ENCODE measurements around the gene SLC38A9.
A peak's percentile ranks its signal among the peaks of the same experiment; 100 is the strongest.
"Not testable (repeated sequence)": the region's sequence is repeated elsewhere in the genome, so short reads cannot be mapped to it uniquely, and the experiment has no call there.

SLC38A9 gene

DNA sequence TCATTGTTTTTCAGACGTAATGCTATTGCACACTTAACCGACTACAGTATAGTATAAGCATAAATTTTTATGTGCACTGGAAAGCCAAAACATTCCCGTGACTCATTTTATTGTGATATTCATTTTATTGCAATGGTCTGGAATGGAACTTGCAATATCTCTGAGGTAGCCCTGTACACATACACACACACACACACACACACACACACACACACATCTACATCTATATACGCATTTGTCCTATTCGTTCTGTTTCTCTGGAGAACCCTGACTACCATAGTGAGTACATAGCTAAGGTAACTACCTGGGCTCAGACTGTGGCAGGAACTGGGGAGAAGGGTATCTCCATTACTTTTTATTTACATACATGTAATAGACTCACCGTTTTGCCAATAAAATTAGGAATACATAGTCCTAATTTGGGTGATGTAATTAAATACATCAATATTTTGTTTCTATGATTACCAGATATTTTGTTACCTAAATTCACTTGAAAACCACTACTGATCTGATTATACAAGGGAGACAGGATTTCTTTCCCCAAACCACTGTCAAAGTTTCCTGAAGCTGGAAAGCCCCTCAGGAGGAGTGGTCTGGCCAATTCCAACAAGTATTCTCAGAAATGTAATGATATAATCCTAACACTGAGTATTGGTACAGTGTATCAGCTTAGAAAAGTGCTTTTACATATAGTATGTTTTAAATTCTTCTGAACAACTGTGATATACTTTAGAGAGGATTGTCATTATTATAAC is 103.4 kb downstream of the SLC38A9 start:
- no peak for DNase-seq

DNA sequence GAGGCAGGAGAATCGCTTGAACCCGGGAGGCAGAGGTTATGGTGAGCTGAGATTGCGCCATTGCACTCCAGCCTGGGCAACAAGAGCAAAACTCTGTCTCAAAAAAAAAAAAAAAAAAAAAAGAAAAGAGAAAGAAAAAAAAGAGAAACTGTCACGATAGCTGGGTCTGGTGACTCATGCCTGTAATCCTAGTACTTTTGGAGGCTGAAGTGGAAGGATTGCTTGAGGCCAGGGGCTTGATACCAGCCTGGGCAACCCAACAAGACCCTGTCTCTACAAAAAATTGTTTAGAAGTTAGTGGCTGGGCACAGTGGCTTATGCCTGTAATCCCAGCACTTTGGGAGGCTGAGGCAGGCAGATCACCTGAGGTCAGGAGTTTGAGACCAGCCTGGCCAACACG is 104.8 kb downstream of the SLC38A9 start:
- DNase-seq, result not testable (repeated sequence)

GRCh38 chr5:55604611-55605067 is 107.5 kb downstream of the SLC38A9 start:
- no peak for DNase-seq

GRCh38 chr5:55603922-55604321 is 108.2 kb downstream of the SLC38A9 start:
- DNase-seq, result no peak

GRCh38 chr5:55601628-55602027 is 110.5 kb downstream of the SLC38A9 start:
- no peak for DNase-seq

DNA sequence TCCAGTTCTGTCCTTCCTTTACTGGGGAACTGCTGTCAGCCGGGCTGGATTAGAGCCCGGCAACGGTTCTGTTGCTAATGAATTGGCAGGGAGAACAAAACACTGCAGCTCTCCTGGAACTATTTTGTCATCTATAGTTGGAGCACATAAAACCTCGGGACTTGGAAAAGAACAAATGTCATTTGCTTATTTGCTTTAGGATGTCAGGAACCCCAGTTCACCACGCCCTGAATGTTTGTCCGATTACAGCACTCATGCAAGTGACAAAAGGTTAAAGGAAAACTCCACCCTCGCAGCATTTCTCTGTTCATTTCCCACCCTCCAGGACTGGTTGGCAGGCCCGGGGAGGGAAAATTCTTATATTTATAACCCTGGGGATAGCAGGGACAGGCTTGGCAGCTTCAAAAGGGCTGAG is 110.9 kb downstream of the SLC38A9 start:
- DNase-seq, result no peak

DNA sequence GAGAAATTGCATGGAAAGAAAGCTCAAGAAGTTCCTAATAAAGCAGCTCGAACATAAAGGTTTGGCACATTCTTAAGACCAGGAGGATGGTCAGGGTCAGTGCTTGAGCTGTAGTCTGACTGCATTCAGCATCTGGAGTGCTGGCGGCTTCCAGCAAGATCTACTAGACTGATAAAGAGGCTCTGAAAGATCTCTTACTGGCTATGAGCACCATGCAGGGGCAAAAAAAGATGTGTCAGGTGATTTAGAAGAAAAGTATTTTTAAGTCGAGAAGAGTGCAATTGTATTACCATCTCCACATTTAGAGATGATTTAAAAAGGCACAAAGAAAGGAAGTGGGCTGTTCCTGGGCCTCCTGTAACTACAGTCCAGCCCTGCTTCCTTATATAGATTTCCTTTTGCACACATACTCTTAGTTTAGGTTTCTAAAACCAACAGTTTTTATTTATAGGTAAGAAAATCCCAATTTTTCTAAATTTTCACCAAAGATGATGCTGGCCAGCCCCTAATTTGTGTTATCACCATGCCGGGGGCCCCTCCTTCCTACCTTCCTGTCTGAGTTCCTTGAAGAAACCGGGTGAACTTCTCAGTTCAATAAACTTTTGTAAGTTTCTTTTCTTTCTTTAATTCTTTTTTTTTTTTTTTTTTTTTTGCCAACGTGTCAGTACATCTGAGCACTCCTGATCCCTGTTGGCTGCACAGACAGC is 111.5 kb downstream of the SLC38A9 start:
- DNase-seq, result no peak

DNA sequence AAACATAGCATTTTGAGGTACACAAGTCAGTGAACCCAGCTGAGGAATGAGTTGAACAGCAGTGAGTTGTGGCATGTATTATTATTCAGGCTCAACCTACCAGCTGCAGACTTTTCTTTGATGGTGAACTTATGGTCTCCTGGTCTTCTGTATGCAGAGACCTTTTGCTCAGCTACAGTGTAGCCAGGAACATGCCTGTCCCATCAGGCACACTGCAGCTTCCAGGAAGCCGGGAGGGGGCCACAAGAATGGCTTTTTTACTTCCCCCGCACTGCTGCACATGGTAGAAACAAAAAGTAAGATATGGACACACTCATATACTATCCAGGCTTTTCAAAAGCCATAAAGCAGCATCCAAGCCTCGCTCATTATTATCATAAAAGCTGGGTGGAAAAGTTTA is 112.0 kb downstream of the SLC38A9 start:
- no peak for DNase-seq

DNA sequence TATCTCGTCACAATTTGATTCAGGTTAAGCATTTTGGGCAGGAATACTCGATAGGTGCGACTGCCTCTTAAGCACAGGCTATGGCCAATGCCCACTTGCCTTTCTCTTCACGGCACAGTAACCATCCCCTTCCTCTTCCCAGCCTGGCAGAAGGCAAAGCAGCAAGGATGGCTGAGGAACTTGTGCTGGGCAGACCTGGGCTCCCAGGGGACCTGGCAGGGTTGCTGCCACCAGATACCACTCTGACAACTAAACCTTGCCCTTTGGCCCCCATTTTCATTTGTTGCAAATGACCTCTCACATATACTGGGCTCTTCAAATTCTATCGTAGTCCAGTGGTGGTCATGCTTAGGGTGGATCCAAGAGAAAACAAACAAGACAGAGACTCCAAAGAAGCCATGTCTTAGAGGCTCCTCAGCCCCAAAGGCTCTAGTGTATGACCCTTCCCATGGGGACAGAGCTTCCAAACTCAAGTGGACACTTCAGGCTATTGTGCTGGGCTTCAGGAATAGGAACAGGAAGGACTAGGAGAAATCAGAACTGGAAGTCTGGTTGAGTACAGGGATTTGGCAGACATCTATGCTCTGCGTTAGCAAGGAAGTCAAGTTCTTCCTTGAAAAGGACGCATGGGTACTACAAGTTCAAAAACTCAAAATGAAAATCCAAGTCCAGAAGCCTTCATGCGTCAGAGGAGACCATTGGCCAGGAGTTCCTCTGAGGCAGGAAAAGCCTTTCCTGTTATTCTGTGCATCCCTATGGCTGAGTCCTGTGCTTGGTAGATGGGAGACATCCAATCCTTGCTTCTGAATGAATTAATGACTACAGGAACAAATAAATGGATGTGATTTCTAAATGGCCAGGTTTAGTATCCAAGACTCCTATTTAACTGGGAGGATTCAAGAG is 112.7 kb downstream of the SLC38A9 start:
- DNase-seq, result no peak

DNA sequence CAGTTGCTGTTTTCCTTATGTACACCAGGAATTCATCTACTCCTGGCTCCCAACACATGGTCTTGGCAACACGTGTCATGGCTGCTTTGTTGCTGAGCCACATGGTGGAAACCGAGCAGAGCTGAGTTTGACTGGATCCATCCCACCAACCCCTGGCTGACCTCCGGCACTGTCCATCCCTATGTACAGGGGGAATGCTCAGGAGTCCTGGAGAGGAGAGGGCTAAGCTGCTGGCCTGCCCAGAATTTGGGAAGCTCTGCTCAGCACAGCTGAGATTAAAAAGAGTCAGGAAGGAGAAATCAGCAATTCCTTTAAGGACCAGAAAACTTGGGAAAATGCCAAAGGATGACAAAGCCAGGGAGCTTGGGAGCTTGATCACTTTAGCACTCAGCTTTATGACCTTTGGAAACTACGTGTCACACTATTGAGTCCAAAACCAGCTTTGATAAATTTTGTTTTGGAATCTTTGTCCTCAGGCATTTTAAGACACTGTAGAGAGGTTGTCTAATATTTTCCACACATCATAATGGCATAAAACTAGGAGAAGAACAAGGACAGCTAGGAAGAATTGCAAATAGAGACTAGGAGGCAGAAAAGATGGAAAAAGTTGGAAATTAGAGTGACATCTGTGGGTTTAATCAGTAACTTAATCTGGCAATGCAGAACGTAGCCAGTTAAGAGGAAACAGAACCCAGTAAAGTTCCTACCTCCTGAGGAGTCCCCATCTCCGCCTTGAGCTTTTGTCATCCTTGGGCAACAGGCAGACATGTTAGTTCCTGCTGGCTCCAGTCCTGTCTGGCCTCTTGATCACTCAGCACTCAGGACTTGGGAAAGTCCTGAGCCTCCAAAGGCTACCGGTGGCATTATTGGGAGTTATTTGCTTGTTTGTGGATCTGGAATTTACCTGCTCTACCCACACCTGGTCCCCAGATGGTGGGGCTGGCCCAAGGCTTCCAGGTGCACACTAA is 114.8 kb downstream of the SLC38A9 start:
- DNase-seq, result no peak

DNA sequence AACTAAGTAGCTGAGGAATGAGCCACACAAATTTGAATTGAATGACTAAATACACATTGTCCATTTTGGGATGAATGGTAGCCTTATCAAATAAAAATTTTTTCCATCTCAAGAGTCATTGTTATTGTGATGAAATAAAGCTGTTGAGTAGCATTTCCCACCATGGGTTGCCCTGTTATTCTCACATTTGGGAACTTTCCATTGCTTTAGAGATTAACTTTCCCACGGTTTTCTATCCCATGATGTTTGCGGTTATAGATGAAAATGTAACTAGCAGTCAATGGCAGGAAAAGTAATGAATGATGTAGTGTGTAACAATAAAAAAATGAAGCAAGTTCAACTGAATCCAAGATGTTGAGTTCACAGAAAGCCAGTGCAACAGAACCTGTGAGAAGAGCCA is 117.5 kb downstream of the SLC38A9 start:
- DNase-seq, result no peak

GRCh38 chr5:55593115-55593472 is 119.0 kb downstream of the SLC38A9 start:
- no peak for DNase-seq

- no peak for DNase-seq
These were observed 119.6 kb downstream of the SLC38A9 start for GRCh38 chr5:55592388-55593114.

GRCh38 chr5:55591686-55592085 is 120.4 kb downstream of the SLC38A9 start:
- no peak for DNase-seq

GRCh38 chr5:55585206-55585610 is 126.9 kb downstream of the SLC38A9 start:
- no peak for DNase-seq

DNA sequence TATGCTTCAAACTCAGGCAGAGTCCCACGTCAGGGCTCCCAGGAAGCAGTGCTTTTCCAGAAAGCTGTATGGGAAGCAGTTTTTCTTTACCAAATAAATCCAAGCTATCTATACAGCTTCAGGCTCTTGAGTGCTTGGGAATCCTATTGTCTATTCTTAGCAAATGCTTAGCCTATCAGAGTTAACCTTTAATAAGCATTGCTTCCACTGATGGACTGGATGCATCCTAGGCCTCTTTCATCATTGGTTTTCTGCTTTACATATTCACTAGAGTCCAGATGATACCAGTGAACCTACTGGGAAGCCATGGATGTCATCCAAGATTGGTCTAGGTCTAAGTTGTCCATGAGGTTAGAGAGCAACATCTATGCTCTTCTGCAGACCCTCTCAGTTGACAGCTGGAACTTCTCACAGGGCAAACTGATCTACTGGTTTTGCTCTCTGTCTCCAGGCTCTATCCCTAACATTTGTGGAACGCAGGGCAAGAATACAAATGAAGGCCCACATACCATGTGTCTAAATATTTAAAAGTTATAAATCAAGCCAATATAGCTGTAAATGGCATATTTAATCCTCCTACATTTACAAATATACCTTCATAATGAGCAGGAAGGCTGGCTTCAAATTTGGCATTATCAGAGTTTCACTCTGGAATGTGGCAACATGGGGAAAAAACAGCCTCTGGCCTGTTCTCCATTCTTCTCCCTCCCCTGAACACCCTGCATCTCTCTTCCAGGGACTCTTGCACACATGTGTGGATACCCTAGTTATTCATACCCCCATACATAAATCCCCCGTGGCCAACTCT is 127.5 kb downstream of the SLC38A9 start:
- no peak for DNase-seq

DNA sequence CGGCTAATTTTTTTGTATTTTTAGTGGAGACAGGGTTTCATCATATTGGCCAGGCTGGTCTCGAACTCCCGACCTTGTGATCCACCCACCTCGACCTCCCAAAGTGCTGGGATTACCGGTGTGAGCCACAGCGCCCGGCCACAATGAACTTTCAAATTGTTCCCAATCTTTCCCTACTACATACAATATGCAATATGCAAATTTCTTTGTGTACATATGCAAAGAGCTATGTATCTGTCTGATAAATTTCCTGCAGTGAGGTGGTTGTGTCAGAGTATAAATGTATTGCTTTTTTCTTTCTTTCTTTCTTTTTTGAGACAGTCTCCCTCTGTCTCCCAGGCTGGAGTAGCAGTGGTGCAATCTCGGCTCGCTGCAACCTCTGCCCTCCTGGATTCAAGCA is 128.5 kb downstream of the SLC38A9 start:
- no peak for DNase-seq

GRCh38 chr5:55582256-55582655 is 129.9 kb downstream of the SLC38A9 start:
- peak in 1 of 2 experiments; percentile 26 for DNase-seq

GRCh38 chr5:55580042-55580441 is 132.1 kb downstream of the SLC38A9 start:
- no peak for DNase-seq

GRCh38 chr5:55578771-55579170 is 133.4 kb downstream of the SLC38A9 start:
- DNase-seq, result no peak

Data from activated CD4-positive, alpha-beta T cell treated with anti-CD3 and anti-CD28 coated beads, Interleukin-2, amount 50 U/mL, for 48 hours (primary cell).